Endodermal cell (in vitro differentiated cells): Measurements from ENCODE around the gene LCN1. TPM values are rescaled to one million over a fixed set of nuclear protein-coding genes. Genes with fewer than 3 reads are reported as not detected.
A peak's percentile ranks its signal among the peaks of the same experiment; 100 is the strongest.

Source experiments
- DNase-seq: peaks from one replicate; pipeline ENCODE4 v3.0.0-alpha.2; 2017
- H3K27ac ChIP-seq: 2 replicates; pipeline ENCODE4 v1.5.1; 2013; ENCODE audit warnings: mild to moderate bottlenecking, low read depth, low read length, moderate library complexity
- H3K27me3 ChIP-seq: 2 replicates; pipeline ENCODE4 v1.6.1; 2013; ENCODE audit warnings: mild to moderate bottlenecking, low read length, moderate library complexity; ENCODE audit not compliant: insufficient read depth, control insufficient read depth, poor library complexity, severe bottlenecking
- H3K36me3 ChIP-seq: 2 replicates; pipeline ENCODE4 v1.7.0; 2013; ENCODE audit warnings: mild to moderate bottlenecking, low read length, moderate library complexity; ENCODE audit not compliant: control insufficient read depth, insufficient read depth
- H3K4me1 ChIP-seq: one replicate; pipeline ENCODE4 v1.7.0; 2013; ENCODE audit warnings: low read length; ENCODE audit not compliant: control insufficient read depth, insufficient read depth
- H3K4me3 ChIP-seq: 2 replicates; pipeline ENCODE4 v1.5.1; 2013; ENCODE audit warnings: mild to moderate bottlenecking, low read length, moderate library complexity
- H3K9ac ChIP-seq: 2 replicates; pipeline ENCODE4 v1.6.1; 2013; ENCODE audit warnings: mild to moderate bottlenecking, low read length, moderate library complexity; ENCODE audit not compliant: poor library complexity, severe bottlenecking; ENCODE audit errors: extremely low read depth
- H3K9me3 ChIP-seq: 2 replicates; pipeline ENCODE4 v1.6.1; 2013; ENCODE audit warnings: mild to moderate bottlenecking, low read length, moderate library complexity; ENCODE audit not compliant: control insufficient read depth
- H3K27ac Mint-ChIP-seq: 2 replicates; pipeline ENCODE4 v1.8.0; 2020; ENCODE audit warnings: mixed read lengths
- H3K27me3 Mint-ChIP-seq: 2 replicates; pipeline ENCODE4 v1.8.0; 2021; ENCODE audit warnings: mild to moderate bottlenecking, mixed read lengths; ENCODE audit not compliant: insufficient read depth
- H3K36me3 Mint-ChIP-seq: 2 replicates; pipeline ENCODE4 v1.8.0; 2020; ENCODE audit warnings: low read depth, mixed read lengths
- H3K4me1 Mint-ChIP-seq: 2 replicates; pipeline ENCODE4 v1.8.0; 2020; ENCODE audit warnings: mixed read lengths
- H3K4me3 Mint-ChIP-seq: 2 replicates; pipeline ENCODE4 v1.8.0; 2020; ENCODE audit warnings: mild to moderate bottlenecking, moderate library complexity, mixed read lengths
- H3K9me3 Mint-ChIP-seq: 2 replicates; pipeline ENCODE4 v1.8.0; 2020; ENCODE audit warnings: mild to moderate bottlenecking, mixed read lengths
- WGBS, 2 experiments: methylation state at CpG; one replicate each; pipeline versions ENCODE4 v1.1.5 to v1.1.7; 2013; ENCODE audit warnings: missing lambda C conversion rate in 2 of 2, mixed read lengths in 1 of 2; ENCODE audit not compliant: insufficient coverage in 1 of 2, insufficient read length in 1 of 2; 5-methylcytosine and 5-hydroxymethylcytosine counted together
- total RNA-seq, 2 donors: library from RNA; stranded (reverse); fragmentation: NEBNext Ultra II Directional in 1 of 2; extraction: Animal tissue kit (Norgen Biotek cat#: 25700) in 1 of 2; gene quantifications; 2 replicates in 1 of 2; 3 replicates in 1 of 2; pipeline ENCODE4 v1.2.1, GENCODE V29; 2021
- TF ChIP-seq, protein P1 (sequence below): fragments of 200-600 bp; sonication (generic); conservative IDR thresholded peaks from 2 replicates; pipeline ENCODE4 v1.5.0; 2021; ENCODE audit warnings: antibody characterized with exemption, mild to moderate bottlenecking

Gene LCN1
- total RNA-seq, 2 donors from 2014 or later, result not detected

DNA sequence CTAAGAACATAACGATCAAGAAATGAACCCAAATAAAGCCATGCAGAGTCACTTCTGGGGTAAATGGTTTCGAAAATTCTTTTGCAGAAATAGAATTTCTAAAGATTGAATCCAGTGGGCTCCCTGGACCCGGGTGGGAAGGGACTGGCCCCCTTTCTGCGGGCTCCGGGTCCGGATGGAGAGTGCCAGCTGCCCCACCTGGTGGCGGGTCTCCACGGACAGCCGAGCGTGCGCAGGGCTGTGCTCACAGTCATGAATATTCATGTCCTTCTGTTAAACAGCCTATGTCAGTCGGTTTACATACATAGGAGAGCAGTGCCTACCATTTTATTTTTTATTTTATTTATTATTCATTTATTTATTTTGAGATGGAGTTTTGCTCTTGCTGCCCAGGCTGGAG, 46.3 kb upstream of the LCN1 start:
- H3K36me3 ChIP-seq, result no peaks in the 10 kb centered on the region
- Mint-ChIP-seq H3K27ac (no peak overlapping the region), H3K4me1 (peaks cover 25% of the 10 kb centered on the region), H3K4me3 (no peak overlapping the region), H3K36me3 (no peaks in the 10 kb centered on the region), H3K9me3 (no peaks in the 10 kb centered on the region), H3K27me3 (no peaks in the 10 kb centered on the region)
- H3K9me3 ChIP-seq, result no peaks in the 10 kb centered on the region
- no peak overlapping the region for H3K27ac ChIP-seq
- DNase-seq, result peak; percentile 89
- WGBS, 2 experiments, result 29 to 32% methylated on average over 11 of the region's 12 CpGs
- TF ChIP-seq, protein P1, sequence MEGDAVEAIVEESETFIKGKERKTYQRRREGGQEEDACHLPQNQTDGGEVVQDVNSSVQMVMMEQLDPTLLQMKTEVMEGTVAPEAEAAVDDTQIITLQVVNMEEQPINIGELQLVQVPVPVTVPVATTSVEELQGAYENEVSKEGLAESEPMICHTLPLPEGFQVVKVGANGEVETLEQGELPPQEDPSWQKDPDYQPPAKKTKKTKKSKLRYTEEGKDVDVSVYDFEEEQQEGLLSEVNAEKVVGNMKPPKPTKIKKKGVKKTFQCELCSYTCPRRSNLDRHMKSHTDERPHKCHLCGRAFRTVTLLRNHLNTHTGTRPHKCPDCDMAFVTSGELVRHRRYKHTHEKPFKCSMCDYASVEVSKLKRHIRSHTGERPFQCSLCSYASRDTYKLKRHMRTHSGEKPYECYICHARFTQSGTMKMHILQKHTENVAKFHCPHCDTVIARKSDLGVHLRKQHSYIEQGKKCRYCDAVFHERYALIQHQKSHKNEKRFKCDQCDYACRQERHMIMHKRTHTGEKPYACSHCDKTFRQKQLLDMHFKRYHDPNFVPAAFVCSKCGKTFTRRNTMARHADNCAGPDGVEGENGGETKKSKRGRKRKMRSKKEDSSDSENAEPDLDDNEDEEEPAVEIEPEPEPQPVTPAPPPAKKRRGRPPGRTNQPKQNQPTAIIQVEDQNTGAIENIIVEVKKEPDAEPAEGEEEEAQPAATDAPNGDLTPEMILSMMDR, result peak; percentile 92
- H3K4me3 ChIP-seq, result no peak overlapping the region
- H3K4me1 ChIP-seq, result peaks cover 8% of the 10 kb centered on the region
- no peaks in the 10 kb centered on the region for H3K27me3 ChIP-seq
- no peak overlapping the region for H3K9ac ChIP-seq

DNA sequence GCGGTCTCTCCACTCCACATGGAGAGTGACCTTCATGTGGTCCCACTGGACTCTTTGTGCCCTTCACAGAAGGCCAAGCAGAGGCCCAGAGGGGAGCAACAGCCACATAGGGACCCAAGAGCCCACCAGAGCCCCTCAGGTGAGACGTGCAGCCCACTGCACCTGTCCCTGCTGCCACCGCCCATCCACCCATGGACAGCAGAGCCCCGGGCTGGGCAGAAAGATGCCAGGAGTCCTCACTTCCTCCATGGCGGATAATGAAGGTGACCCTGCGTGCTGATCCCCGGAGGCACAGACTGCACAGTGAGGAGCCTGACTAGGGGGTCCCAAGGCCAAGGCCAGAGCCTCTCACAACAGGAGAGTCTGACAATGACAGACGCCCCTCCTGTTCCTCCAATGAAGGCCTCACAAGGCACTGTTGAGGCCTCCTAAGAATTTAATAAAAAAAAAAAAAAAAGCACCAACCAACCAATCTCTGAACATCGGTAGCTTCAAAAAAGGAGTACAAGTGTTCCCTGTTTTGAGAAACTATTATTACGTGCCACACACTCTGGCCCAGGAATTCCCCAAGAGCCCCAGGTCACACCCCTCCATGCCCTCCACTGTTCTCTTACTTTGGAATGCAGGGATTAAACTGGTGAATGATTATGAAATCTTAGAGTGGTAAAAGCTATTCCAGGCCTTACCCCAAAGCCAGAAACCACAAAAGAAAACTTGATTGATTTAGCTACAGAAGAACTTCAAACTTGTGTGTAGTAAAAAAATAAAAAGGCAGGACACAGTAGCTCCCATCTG, 44.5 kb upstream of the LCN1 start:
- H3K27ac Mint-ChIP-seq, result no peak overlapping the region
- Histone ChIP-seq H3K9me3 (no peaks in the 10 kb centered on the region), H3K27me3 (no peaks in the 10 kb centered on the region), H3K9ac (no peak overlapping the region), H3K4me3 (no peak overlapping the region), H3K4me1 (peaks cover 5% of the 10 kb centered on the region), H3K36me3 (no peaks in the 10 kb centered on the region), H3K27ac (no peak overlapping the region)
- H3K4me1 Mint-ChIP-seq, result peaks cover 14% of the 10 kb centered on the region
- no peaks in the 10 kb centered on the region for H3K27me3 Mint-ChIP-seq
- no peak for DNase-seq
- WGBS, 2 experiments, result 91 to 95% methylated on average over 7 to 10 of the region's 10 CpGs
- H3K36me3 Mint-ChIP-seq, result no peaks in the 10 kb centered on the region
- TF ChIP-seq, protein P1, result no peak
- no peak overlapping the region for H3K4me3 Mint-ChIP-seq
- no peaks in the 10 kb centered on the region for H3K9me3 Mint-ChIP-seq

DNA sequence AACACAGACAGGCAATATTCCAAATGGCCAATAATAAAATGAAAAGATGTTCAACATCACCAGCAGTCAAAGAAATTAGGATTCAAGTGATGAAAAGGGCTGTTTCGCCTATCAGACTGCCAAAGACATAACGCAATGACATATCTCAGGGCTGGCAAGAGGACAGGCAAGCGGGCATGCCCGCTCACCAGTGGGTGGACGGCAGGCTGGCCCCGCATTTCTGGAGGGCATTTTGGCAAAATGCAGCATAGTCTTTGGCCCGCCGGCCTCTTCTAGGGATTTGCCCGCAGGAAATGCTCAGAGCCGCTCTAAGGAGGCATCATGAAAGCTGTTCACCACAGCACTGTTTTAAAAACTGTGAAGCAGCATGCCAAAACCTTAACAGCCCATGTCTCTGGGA, 43.0 kb upstream of the LCN1 start:
- H3K27me3 Mint-ChIP-seq, result no peaks in the 10 kb centered on the region
- H3K4me3 Mint-ChIP-seq, result peak overlapping the region; percentile 71
- no peak overlapping the region for H3K27ac Mint-ChIP-seq
- peaks cover 8% of the 10 kb centered on the region for H3K4me1 Mint-ChIP-seq
- Histone ChIP-seq H3K27ac (no peak overlapping the region), H3K36me3 (no peaks in the 10 kb centered on the region), H3K9ac (no peak overlapping the region), H3K9me3 (no peaks in the 10 kb centered on the region), H3K4me1 (peaks cover 5% of the 10 kb centered on the region), H3K4me3 (peak overlapping the region; percentile 66), H3K27me3 (no peaks in the 10 kb centered on the region)
- WGBS, 2 experiments, result 92 to 94% methylated on average over 10 of the region's 10 CpGs
- H3K36me3 Mint-ChIP-seq, result peaks cover 6% of the 10 kb centered on the region
- DNase-seq, result no peak
- H3K9me3 Mint-ChIP-seq, result no peaks in the 10 kb centered on the region
- TF ChIP-seq, protein P1, result no peak
